Tibial nerve (tissue), 4 donors: ENCODE measurements around the gene CCL25. TPM values are rescaled to one million over a fixed set of nuclear protein-coding genes. Genes with fewer than 3 reads are reported as not detected.

Experiments
- DNase-seq, 2 donors: peaks; one replicate each; pipeline ENCODE4 v3.0.0-alpha.2; 2019; ENCODE audit warnings: low spot score in 2 of 2
- H3K27ac ChIP-seq, 4 donors: fragments of 200-600 bp; sonication (generic) in 3 of 4; one replicate each; pipeline ENCODE4 v1.5.1; 2017 to 2019; ENCODE audit warnings: mild to moderate bottlenecking in 1 of 4
- H3K27me3 ChIP-seq, 2 donors: fragments of 200-600 bp; sonication (generic) in 1 of 2; one replicate each; pipeline versions ENCODE4 v1.5.1 to v1.6.0; 2017 to 2019
- H3K36me3 ChIP-seq, 3 donors: fragments of 200-600 bp; sonication (generic); one replicate each; pipeline ENCODE4 v1.5.1; 2018 to 2019
- H3K4me1 ChIP-seq, 4 donors: fragments of 200-600 bp; sonication (generic) in 3 of 4; one replicate each; pipeline ENCODE4 v1.5.1; 2017 to 2019
- H3K4me3 ChIP-seq, 4 donors: fragments of 200-600 bp; sonication (generic) in 3 of 4; one replicate each; pipeline ENCODE4 v1.5.1; 2017 to 2019; ENCODE audit warnings: mild to moderate bottlenecking in 1 of 4, moderate library complexity in 1 of 4
- H3K9me3 ChIP-seq, 4 donors: fragments of 200-600 bp; sonication (generic) in 3 of 4; one replicate each; pipeline ENCODE4 v1.5.1; 2017 to 2019
- EP300 ChIP-seq, 2 donors: sonication (generic); formaldehyde crosslinking; IDR thresholded peaks; one replicate each; pipeline ENCODE4 v1.6.1; 2017; ENCODE audit warnings: antibody characterized with exemption in 2 of 2, mild to moderate bottlenecking in 1 of 2
- POLR2A ChIP-seq, 2 donors: fragments of 450-650 bp; IDR thresholded peaks; one replicate each; pipeline ENCODE4 v1.6.1; 2017; ENCODE audit warnings: antibody characterized with exemption in 2 of 2, mild to moderate bottlenecking in 2 of 2, moderate library complexity in 2 of 2
- WGBS, 2 donors: methylation state at CpG; one replicate each; pipeline ENCODE4 v1.1.5; 2018; 5-methylcytosine and 5-hydroxymethylcytosine counted together
- total RNA-seq, 4 donors: library from RNA; depleted of rRNA; stranded (reverse); fragments of >200 nt; gene quantifications; one replicate each; pipeline ENCODE4 v1.1.0, GENCODE V29; 2016
- TF ChIP-seq, protein P1 (sequence below), 5 experiments: fragments of 200-600 bp in 3 of 5; fragments of 450-650 bp in 2 of 5; sonication (generic) in 3 of 5; IDR thresholded peaks; one replicate each; pipeline ENCODE4 v1.5.1; 2016 to 2019; ENCODE audit warnings: antibody characterized with exemption in 5 of 5, mild to moderate bottlenecking in 3 of 5, moderate library complexity in 2 of 5

The CCL25 gene
- not detected for total RNA-seq

DNA sequence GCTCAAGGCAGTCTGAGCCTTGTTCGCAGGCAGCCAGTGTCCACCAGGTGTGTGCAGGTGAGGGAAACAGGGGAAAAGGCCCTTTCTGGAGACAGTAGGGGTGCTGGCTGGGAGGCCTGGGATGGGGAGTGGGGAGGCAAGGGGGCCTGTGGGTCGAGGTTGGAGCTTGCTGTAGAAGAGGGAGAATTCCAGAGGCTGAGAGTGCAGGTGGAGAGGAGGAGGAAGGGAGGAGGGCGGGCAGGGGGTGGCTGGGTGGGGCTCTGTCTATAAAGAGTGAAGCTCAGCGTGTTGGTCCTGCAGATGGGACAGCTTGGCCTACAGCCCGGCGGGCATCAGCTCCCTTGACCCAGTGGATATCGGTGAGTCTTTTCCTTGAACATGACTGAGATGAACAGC lies at the start of gene CCL25:
Gene CCL25, plus strand, starts transcription at position 297 of the 396 bp plus-strand sequence. CDS start 290 bp downstream, outside the sequence.
- no peak within 1 kb of the TSS for H3K27ac ChIP-seq
- peaks cover 0 to 8% of the 10 kb centered on the region in 2 donors for H3K27me3 ChIP-seq
- 70 to 72% methylated on average over 7 of the region's 7 CpGs for WGBS, 2 donors
- H3K36me3 ChIP-seq = no peaks in the 10 kb centered on the region
- no peak for DNase-seq
- H3K4me3 ChIP-seq = no peak within 1 kb of the TSS
- peaks cover 0 to 9% (median 0%) of the 10 kb centered on the region in 4 donors for H3K4me1 ChIP-seq
- H3K9me3 ChIP-seq = no peaks in the 10 kb centered on the region
- no peak for TF ChIP-seq EP300 (IDR thresholded peaks at IDR 0.05)
- TF ChIP-seq, protein P1, sequence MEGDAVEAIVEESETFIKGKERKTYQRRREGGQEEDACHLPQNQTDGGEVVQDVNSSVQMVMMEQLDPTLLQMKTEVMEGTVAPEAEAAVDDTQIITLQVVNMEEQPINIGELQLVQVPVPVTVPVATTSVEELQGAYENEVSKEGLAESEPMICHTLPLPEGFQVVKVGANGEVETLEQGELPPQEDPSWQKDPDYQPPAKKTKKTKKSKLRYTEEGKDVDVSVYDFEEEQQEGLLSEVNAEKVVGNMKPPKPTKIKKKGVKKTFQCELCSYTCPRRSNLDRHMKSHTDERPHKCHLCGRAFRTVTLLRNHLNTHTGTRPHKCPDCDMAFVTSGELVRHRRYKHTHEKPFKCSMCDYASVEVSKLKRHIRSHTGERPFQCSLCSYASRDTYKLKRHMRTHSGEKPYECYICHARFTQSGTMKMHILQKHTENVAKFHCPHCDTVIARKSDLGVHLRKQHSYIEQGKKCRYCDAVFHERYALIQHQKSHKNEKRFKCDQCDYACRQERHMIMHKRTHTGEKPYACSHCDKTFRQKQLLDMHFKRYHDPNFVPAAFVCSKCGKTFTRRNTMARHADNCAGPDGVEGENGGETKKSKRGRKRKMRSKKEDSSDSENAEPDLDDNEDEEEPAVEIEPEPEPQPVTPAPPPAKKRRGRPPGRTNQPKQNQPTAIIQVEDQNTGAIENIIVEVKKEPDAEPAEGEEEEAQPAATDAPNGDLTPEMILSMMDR (IDR thresholded peaks at IDR 0.05) = no peak
- TF ChIP-seq POLR2A (IDR thresholded peaks at IDR 0.05) = no peak

GRCh38 chr19:8004001-8004400 lies 48.6 kb upstream of the CCL25 start:
- WGBS, 2 donors = 60 to 68% methylated on average over 6 of the region's 6 CpGs
- peaks cover 0 to 14% (median 0%) of the 10 kb centered on the region in 3 donors for H3K36me3 ChIP-seq
- peaks cover 0 to 71% (median 42%) of the 10 kb centered on the region in 4 donors for H3K4me1 ChIP-seq
- no peaks in the 10 kb centered on the region for H3K9me3 ChIP-seq
- TF ChIP-seq EP300 (IDR thresholded peaks at IDR 0.05) = no peak
- no peak for TF ChIP-seq POLR2A (IDR thresholded peaks at IDR 0.05)
- TF ChIP-seq, protein P1 (IDR thresholded peaks at IDR 0.05) = no peak
- no peaks in the 10 kb centered on the region for H3K27me3 ChIP-seq
- H3K27ac ChIP-seq = peak overlapping the region in 2 of 4 donors; percentile 84 to 91
- H3K4me3 ChIP-seq = peak overlapping the region; percentile 57 to 95 (median 78)
- DNase-seq = no peak

DNA sequence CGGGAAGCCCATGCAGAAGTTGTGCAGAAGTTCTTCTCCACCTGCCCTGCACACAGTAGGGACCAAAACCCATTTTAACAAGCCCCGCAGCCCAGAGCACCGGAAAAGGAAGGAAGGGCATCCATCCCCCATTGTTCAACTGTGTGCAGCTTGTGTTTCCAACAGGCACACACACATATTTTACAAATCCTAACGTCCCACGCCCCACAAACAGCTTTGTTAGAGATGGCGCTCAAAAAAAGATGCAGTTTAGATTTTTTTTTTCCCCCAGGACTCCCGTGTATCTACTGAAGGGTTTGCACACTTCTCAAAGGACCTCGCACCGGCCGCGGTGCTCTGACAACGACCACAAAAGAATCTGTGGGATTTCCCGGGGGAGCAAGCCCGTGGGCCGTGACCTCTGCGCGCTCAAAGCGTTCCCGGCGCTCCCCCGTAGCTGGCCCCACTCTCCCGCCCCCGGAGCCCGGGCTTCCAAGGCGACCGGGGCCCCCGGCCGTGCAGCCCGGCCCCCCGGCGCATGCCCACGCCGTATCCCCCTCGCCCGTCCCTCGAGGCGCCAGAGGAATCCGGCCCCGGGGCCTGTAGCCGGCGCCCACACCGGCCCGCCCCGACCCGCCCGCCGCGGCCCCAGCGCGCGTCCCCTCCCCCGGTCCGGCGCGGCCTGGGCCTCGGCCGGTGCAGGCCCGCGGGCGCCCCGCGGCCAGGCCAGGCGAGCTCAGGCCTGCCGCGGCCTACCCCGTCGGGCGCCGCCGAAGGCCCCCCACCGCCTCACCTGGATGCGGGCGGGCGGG lies 47.6 kb upstream of the CCL25 start:
- H3K9me3 ChIP-seq = no peaks in the 10 kb centered on the region
- TF ChIP-seq POLR2A (IDR thresholded peaks at IDR 0.05) = no peak
- H3K4me1 ChIP-seq = peaks cover 0 to 62% (median 42%) of the 10 kb centered on the region in 4 donors
- WGBS, 2 donors = 0 to 1% methylated on average over 11 to 35 of the region's 74 CpGs
- no peaks in the 10 kb centered on the region for H3K27me3 ChIP-seq
- H3K36me3 ChIP-seq = peaks cover 0 to 11% (median 0%) of the 10 kb centered on the region in 3 donors
- DNase-seq = no peak
- H3K27ac ChIP-seq = peak overlapping the region; percentile 15 to 91 (median 75)
- H3K4me3 ChIP-seq = peak overlapping the region; percentile 57 to 95 (median 78)

- peak in 1 of 2 donors; percentile 57 for TF ChIP-seq POLR2A (IDR thresholded peaks at IDR 0.05)
- TF ChIP-seq, protein P1 (IDR thresholded peaks at IDR 0.05) = peak in 2 of 5 experiments; percentile 7 to 34
- TF ChIP-seq EP300 (IDR thresholded peaks at IDR 0.05) = peak in 1 of 2 donors; percentile 13
- H3K36me3 ChIP-seq = peaks cover 0 to 12% (median 0%) of the 10 kb centered on the region in 3 donors
- peak within 1 kb of the TSS; percentile 15 to 91 (median 83) for H3K27ac ChIP-seq
- peak; percentile 77 to 84 for DNase-seq
- H3K9me3 ChIP-seq = no peaks in the 10 kb centered on the region
- no peaks in the 10 kb centered on the region for H3K27me3 ChIP-seq
- H3K4me3 ChIP-seq = peak within 1 kb of the TSS; percentile 68 to 95 (median 81)
- 0% methylated on average over 41 to 87 of the region's 98 CpGs for WGBS, 2 donors
- peaks cover 0 to 54% (median 39%) of the 10 kb centered on the region in 4 donors for H3K4me1 ChIP-seq
Measured at GRCh38 chr19:8005534-8006256, 46.9 kb upstream of the CCL25 start, which contains the start of gene ELAVL1. Gene ELAVL1 (minus strand): TSS chr19:8005641. CDS start chr19:7991815, 13,826 bp downstream.

DNA sequence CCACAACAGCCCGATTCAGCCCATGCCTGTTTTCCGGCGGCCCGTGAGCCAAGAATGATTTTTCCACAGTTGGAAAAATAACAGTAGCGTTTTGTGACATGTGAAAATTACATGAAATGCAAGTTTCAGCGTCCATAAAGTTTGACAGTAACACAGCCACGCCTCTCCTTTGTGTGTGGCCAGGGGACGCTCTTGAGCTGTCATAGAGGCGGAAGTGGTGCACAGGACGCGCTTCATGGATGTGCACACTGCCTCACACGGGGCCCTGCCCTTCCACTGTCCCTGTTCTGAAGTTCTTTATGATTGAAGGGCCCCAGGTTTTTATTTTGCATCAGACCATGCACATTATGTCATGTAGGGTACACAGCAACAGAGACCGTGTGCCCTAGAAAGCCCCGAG lies 34.8 kb upstream of the CCL25 start:
- no peak for DNase-seq
- H3K27me3 ChIP-seq = no peaks in the 10 kb centered on the region
- no peaks in the 10 kb centered on the region for H3K4me1 ChIP-seq
- no peak overlapping the region for H3K4me3 ChIP-seq
- 57 to 72% methylated on average over 14 of the region's 14 CpGs for WGBS, 2 donors
- no peak overlapping the region for H3K27ac ChIP-seq
- peaks cover 0 to 9% (median 0%) of the 10 kb centered on the region in 3 donors for H3K36me3 ChIP-seq
- TF ChIP-seq, protein P1 (IDR thresholded peaks at IDR 0.05) = peak in 2 of 5 experiments; percentile 22 to 39
- no peak for TF ChIP-seq EP300 (IDR thresholded peaks at IDR 0.05)
- no peaks in the 10 kb centered on the region for H3K9me3 ChIP-seq
